Caco-2 (cell line): Measurements from ENCODE around the gene LSM7. TPM values are rescaled to one million over a fixed set of nuclear protein-coding genes. Genes with fewer than 3 reads are reported as not detected.

Source experiments
- BruUV-seq: library from RNA; stranded (reverse); fragments of 400-500 nt; replicated peaks from 2 replicates; lab custom pipeline; 2021; lab: Mats Ljungman, UMichigan
- CTCF ChIA-PET: fragments of 300-600 bp; sonication (Branson Sonifier 250); formaldehyde crosslinking; loops from one replicate; lab custom pipeline; 2022; ENCODE audit warnings: antibody characterized with exemption; lab: Charles Lee
- POLR2A ChIA-PET: fragments of 300-600 bp; sonication (Branson Sonifier 250); formaldehyde crosslinking; loops from one replicate; lab custom pipeline; 2022; ENCODE audit warnings: antibody characterized with exemption; lab: Charles Lee
- DNase-seq, 2 experiments: peaks; one replicate each; pipeline versions ENCODE4 v3.0.0 to v3.0.0-alpha.2; 2020 to 2022
- H3K27me3 ChIP-seq: replicated peaks from 2 replicates; pipeline ENCODE4 v1.6.0; 2011; ENCODE audit warnings: low read length; ENCODE audit not compliant: control insufficient read depth, insufficient read depth
- H3K36me3 ChIP-seq: 2 replicates; pipeline ENCODE4 v1.5.1; 2011; ENCODE audit warnings: low read length; ENCODE audit not compliant: control insufficient read depth, insufficient read depth
- H3K4me1 ChIP-seq: fragments of 250-450 bp; sonication (Bioruptor Pico); 2 replicates; pipeline ENCODE4 v1.5.1; 2020; ENCODE audit warnings: mild to moderate bottlenecking
- H3K4me3 ChIP-seq: 2 replicates; pipeline ENCODE4 v1.5.1; 2011; ENCODE audit warnings: low read depth, mild to moderate bottlenecking, control low read depth, low read length
- H3K9me3 ChIP-seq: fragments of 250-450 bp; sonication (Bioruptor Pico); 2 replicates; pipeline ENCODE4 v1.5.1; 2020; ENCODE audit warnings: mild to moderate bottlenecking, moderate library complexity
- H3K27ac Mint-ChIP-seq: one replicate; pipeline ENCODE4 v1.8.0; 2022; ENCODE audit warnings: mixed read lengths; ENCODE audit not compliant: unreplicated experiment
- H3K27me3 Mint-ChIP-seq: one replicate; pipeline ENCODE4 v1.8.0; 2022; ENCODE audit warnings: mixed read lengths; ENCODE audit not compliant: insufficient read depth, unreplicated experiment
- H3K36me3 Mint-ChIP-seq: one replicate; pipeline ENCODE4 v1.8.0; 2022; ENCODE audit warnings: mild to moderate bottlenecking, mixed read lengths; ENCODE audit not compliant: insufficient read depth, unreplicated experiment
- H3K4me1 Mint-ChIP-seq: one replicate; pipeline ENCODE4 v1.8.0; 2022; ENCODE audit warnings: low read depth, mixed read lengths; ENCODE audit not compliant: unreplicated experiment
- H3K4me3 Mint-ChIP-seq: one replicate; pipeline ENCODE4 v1.8.0; 2022; ENCODE audit warnings: mild to moderate bottlenecking, moderate library complexity, mixed read lengths; ENCODE audit not compliant: unreplicated experiment
- H3K9me3 Mint-ChIP-seq: one replicate; pipeline ENCODE4 v1.8.0; 2022; ENCODE audit warnings: mixed read lengths; ENCODE audit not compliant: unreplicated experiment
- CTCF ChIP-seq, 2 experiments: fragments of 200-600 bp in 1 of 2; IDR thresholded peaks; 1 replicate in 1 of 2; 2 replicates in 1 of 2; pipeline versions ENCODE4 v1.5.1 to v1.8.0; 2011 to 2022; ENCODE audit warnings: antibody characterized with exemption in 1 of 2, control low read depth in 1 of 2, inconsistent platforms in 1 of 2, low read depth in 1 of 2, low read length in 1 of 2, mild to moderate bottlenecking in 1 of 2, moderate library complexity in 1 of 2; ENCODE audit not compliant: insufficient read depth in 1 of 2, severe bottlenecking in 1 of 2, unreplicated experiment in 1 of 2
- intact Hi-C: fragments of 100-400 bp; cut with micrococcal nuclease; formaldehyde crosslinking; loops from one replicate; pipeline ENCODE4 v1.10.0; 2022; ENCODE audit not compliant: unreplicated experiment
- total RNA-seq: library from RNA; stranded (reverse); gene quantifications from 2 replicates; pipeline ENCODE4 v1.2.3, GENCODE V29; 2022

The LSM7 gene
- total RNA-seq, 1 experiment from 2014 or later, result 141 TPM

GRCh38 chr19:2289714-2290435, 38.5 kb downstream of the LSM7 start:
- CTCF ChIA-PET, result no interaction called here
- H3K4me3 Mint-ChIP-seq, result peak overlapping the region; percentile 73
- POLR2A ChIA-PET, result no interaction called here

GRCh38 chr19:2288818-2289713, 39.3 kb downstream of the LSM7 start:
- no peak overlapping the region for H3K27ac Mint-ChIP-seq
- H3K4me3 Mint-ChIP-seq, result peak overlapping the region; percentile 73
- Histone ChIP-seq H3K27me3 (peaks cover 2% of the 10 kb centered on the region), H3K9me3 (no peaks in the 10 kb centered on the region), H3K4me3 (no peak overlapping the region), H3K36me3 (no peaks in the 10 kb centered on the region), H3K4me1 (peaks cover 13% of the 10 kb centered on the region)
- no peak for TF ChIP-seq CTCF (IDR thresholded peaks at IDR 0.05; ENCODE audit: insufficient read depth in 1 of 2, low read depth in 1 of 2, low read length in 1 of 2, severe bottlenecking in 1 of 2, unreplicated experiment in 1 of 2)
- intact Hi-C loops, result no loop called here
- CTCF ChIA-PET, result interaction anchor here (0.5 to 0.6 kb wide), 2 partner anchors 14 to 74 kb away, joined by 3 read pairs; no protein-coding TSS in a partner anchor
- H3K36me3 Mint-ChIP-seq, result peaks cover 6% of the 10 kb centered on the region
- no peaks in the 10 kb centered on the region for H3K4me1 Mint-ChIP-seq
- no peak for DNase-seq
- H3K9me3 Mint-ChIP-seq, result no peaks in the 10 kb centered on the region
- H3K27me3 Mint-ChIP-seq, result peaks cover 17% of the 10 kb centered on the region
- BruUV-seq, result no TSS peak
- POLR2A ChIA-PET, result interaction anchor here (0.5 kb wide), 1 partner anchor 1446 kb away, joined by 6 read pairs; no protein-coding TSS in a partner anchor

More at GRCh38 chr19:2289714-2290435, 38.5 kb downstream of the LSM7 start:
- intact Hi-C loops, result no loop called here
- DNase-seq, result no peak
- Mint-ChIP-seq H3K4me1 (no peaks in the 10 kb centered on the region), H3K36me3 (peaks cover 6% of the 10 kb centered on the region), H3K9me3 (no peaks in the 10 kb centered on the region), H3K27ac (no peak overlapping the region), H3K27me3 (peaks cover 17% of the 10 kb centered on the region)
- Histone ChIP-seq H3K36me3 (no peaks in the 10 kb centered on the region), H3K9me3 (no peaks in the 10 kb centered on the region), H3K27me3 (peaks cover 2% of the 10 kb centered on the region), H3K4me3 (peak overlapping the region; percentile 17), H3K4me1 (peaks cover 13% of the 10 kb centered on the region)
- TF ChIP-seq CTCF (IDR thresholded peaks at IDR 0.05; ENCODE audit: insufficient read depth in 1 of 2, low read depth in 1 of 2, low read length in 1 of 2, severe bottlenecking in 1 of 2, unreplicated experiment in 1 of 2), result no peak
- no TSS peak for BruUV-seq

GRCh38 chr19:2288338-2288817, 40.0 kb downstream of the LSM7 start:
- Histone ChIP-seq H3K36me3 (no peaks in the 10 kb centered on the region), H3K9me3 (no peaks in the 10 kb centered on the region), H3K4me3 (no peak overlapping the region), H3K4me1 (peaks cover 13% of the 10 kb centered on the region), H3K27me3 (peaks cover 2% of the 10 kb centered on the region)
- H3K4me1 Mint-ChIP-seq, result no peaks in the 10 kb centered on the region
- no peak overlapping the region for H3K27ac Mint-ChIP-seq
- CTCF ChIA-PET, result interaction anchor here (0.6 kb wide), 1 partner anchor 74 kb away, joined by 3 read pairs; no protein-coding TSS in a partner anchor
- peaks cover 6% of the 10 kb centered on the region for H3K36me3 Mint-ChIP-seq
- BruUV-seq, result no TSS peak
- POLR2A ChIA-PET, result no interaction called here
- H3K27me3 Mint-ChIP-seq, result peaks cover 13% of the 10 kb centered on the region
- no peak for DNase-seq
- intact Hi-C loops, result no loop called here
- H3K4me3 Mint-ChIP-seq, result peak overlapping the region; percentile 73
- H3K9me3 Mint-ChIP-seq, result no peaks in the 10 kb centered on the region
- no peak for TF ChIP-seq CTCF (IDR thresholded peaks at IDR 0.05; ENCODE audit: insufficient read depth in 1 of 2, low read depth in 1 of 2, low read length in 1 of 2, severe bottlenecking in 1 of 2, unreplicated experiment in 1 of 2)
